Esophagus squamous epithelium (tissue), 4 donors: ENCODE data around the gene RGPD5.
"Not testable (repeated sequence)": the region's sequence is repeated elsewhere in the genome, so short reads cannot be mapped to it uniquely, and the experiment has no call there.

Experiments
- POLR2A ChIP-seq, 4 donors: fragments of 450-650 bp; IDR thresholded peaks; one replicate each; pipeline ENCODE4 v1.6.1; 2017; ENCODE audit warnings: antibody characterized with exemption in 4 of 4, mild to moderate bottlenecking in 4 of 4, moderate library complexity in 3 of 4
- TF ChIP-seq, protein P1 (sequence below), 6 experiments: fragments of 450-650 bp in 4 of 6; fragments of 200-600 bp in 2 of 6; sonication (generic) in 2 of 6; IDR thresholded peaks; one replicate each; pipeline ENCODE4 v1.5.1; 2016 to 2019; ENCODE audit warnings: antibody characterized with exemption in 6 of 6, mild to moderate bottlenecking in 4 of 6, moderate library complexity in 4 of 6

DNA sequence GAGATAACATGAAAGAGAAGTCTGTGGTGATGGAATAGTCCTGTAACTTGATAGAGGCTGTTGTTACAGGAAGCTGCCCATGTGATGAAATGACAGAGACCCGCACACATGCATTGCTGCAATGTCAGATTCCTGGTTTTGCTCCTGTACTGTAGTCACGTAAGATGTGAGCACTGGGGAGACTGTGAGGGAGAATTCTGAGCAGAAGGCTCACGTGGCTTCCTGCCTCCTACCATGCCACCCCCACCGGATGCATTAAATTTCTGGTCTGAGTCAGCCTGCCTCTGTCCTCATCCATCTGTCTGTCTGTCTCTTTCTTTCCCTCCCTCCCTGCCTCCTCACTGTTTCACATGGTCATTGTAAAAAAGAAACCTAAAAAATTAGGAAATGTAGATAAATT, 102.1 kb downstream of the RGPD5 start:
- TF ChIP-seq, protein P1, sequence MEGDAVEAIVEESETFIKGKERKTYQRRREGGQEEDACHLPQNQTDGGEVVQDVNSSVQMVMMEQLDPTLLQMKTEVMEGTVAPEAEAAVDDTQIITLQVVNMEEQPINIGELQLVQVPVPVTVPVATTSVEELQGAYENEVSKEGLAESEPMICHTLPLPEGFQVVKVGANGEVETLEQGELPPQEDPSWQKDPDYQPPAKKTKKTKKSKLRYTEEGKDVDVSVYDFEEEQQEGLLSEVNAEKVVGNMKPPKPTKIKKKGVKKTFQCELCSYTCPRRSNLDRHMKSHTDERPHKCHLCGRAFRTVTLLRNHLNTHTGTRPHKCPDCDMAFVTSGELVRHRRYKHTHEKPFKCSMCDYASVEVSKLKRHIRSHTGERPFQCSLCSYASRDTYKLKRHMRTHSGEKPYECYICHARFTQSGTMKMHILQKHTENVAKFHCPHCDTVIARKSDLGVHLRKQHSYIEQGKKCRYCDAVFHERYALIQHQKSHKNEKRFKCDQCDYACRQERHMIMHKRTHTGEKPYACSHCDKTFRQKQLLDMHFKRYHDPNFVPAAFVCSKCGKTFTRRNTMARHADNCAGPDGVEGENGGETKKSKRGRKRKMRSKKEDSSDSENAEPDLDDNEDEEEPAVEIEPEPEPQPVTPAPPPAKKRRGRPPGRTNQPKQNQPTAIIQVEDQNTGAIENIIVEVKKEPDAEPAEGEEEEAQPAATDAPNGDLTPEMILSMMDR (IDR thresholded peaks at IDR 0.05) = not testable (repeated sequence)
- not testable (repeated sequence) for TF ChIP-seq POLR2A (IDR thresholded peaks at IDR 0.05)
